Measurements from ENCODE around the gene TJP1.

The TJP1 gene

DNA sequence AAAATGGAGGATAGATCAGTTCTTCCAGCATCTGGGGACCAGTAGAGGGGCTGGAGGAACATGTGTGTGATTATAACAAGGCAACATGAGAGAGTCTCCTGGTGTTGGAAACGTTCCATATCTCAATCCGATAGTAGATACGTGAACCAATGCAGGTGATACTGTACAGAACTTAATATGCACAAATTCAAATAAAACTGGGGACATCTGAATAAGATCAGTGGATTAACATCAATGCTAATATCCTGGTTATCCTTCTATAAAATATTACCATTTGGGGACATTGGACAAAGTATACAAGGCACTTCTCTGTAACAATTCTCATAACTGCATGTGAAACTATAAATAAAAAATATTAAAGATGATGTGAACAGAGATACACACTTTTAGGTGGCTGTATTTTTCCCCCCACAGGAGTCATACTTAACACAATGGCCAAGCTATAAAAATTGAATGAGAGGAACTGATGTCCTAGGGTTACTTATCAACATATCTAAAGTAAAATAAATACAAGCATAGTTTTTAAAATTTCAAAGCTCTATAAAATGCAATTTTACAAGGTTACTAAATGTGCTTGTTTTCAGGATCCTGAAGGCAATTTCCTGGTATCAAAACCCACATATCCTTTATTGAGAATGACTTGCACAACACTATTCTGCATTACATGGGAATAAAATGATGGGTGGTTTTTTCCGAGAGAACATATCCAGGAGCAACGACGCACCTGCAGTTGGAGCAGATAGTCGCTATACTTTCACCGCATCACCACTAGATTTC lies 31.1 kb upstream of the TJP1 start:
- Histone ChIP-seq H3K36me3 (ENCODE audit: low read depth) (no peaks in the 10 kb centered on the region), H3K4me1 (ENCODE audit: insufficient read depth, poor library complexity, severe bottlenecking) (peaks cover 21% of the 10 kb centered on the region), H3K27ac (ENCODE audit: poor library complexity, severe bottlenecking) (peak overlapping the region; percentile 55), H3K9me3 (ENCODE audit: severe bottlenecking) (peaks cover 6% of the 10 kb centered on the region), H3K27me3 (ENCODE audit: insufficient read depth, poor library complexity, severe bottlenecking) (no peaks in the 10 kb centered on the region), H3K4me3 (ENCODE audit: severe bottlenecking) (no peak overlapping the region)
- TF ChIP-seq, protein P1, sequence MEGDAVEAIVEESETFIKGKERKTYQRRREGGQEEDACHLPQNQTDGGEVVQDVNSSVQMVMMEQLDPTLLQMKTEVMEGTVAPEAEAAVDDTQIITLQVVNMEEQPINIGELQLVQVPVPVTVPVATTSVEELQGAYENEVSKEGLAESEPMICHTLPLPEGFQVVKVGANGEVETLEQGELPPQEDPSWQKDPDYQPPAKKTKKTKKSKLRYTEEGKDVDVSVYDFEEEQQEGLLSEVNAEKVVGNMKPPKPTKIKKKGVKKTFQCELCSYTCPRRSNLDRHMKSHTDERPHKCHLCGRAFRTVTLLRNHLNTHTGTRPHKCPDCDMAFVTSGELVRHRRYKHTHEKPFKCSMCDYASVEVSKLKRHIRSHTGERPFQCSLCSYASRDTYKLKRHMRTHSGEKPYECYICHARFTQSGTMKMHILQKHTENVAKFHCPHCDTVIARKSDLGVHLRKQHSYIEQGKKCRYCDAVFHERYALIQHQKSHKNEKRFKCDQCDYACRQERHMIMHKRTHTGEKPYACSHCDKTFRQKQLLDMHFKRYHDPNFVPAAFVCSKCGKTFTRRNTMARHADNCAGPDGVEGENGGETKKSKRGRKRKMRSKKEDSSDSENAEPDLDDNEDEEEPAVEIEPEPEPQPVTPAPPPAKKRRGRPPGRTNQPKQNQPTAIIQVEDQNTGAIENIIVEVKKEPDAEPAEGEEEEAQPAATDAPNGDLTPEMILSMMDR (IDR thresholded peaks at IDR 0.05; ENCODE audit: poor library complexity, severe bottlenecking), result no peak
- ATAC-seq (ENCODE audit: low read depth) (no peak), DNase-seq (ENCODE audit: low spot score) (no peak)

DNA sequence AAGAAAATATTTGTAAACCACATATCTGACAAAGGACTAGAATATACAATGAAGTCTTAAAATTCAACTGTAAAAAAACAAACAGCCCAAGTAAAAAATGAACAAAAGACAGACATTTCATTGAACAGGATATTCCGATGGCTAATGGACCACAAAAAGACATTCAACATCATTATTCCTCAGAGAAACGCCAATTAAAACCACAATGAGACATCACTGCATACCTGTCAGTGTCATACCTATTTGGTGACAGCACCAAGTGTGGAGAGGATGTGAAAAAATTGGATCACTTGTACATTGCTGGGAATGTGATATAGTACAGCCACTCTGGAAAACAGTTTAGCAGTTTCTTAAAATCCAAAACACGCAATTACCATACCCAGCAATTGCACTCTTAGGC lies 29.9 kb upstream of the TJP1 start:
- no peaks in the 10 kb centered on the region for H3K27me3 ChIP-seq (ENCODE audit: insufficient read depth, poor library complexity, severe bottlenecking)
- 0 out of 3 replicates have a peak, but pooled peaks have one; percentile 11 for ATAC-seq (ENCODE audit: low read depth)
- H3K27ac ChIP-seq (ENCODE audit: poor library complexity, severe bottlenecking), result peak overlapping the region; percentile 55
- TF ChIP-seq, protein P1 (IDR thresholded peaks at IDR 0.05; ENCODE audit: poor library complexity, severe bottlenecking), result no peak
- H3K9me3 ChIP-seq (ENCODE audit: severe bottlenecking), result peaks cover 11% of the 10 kb centered on the region
- no peak for DNase-seq (ENCODE audit: low spot score)
- H3K4me1 ChIP-seq (ENCODE audit: insufficient read depth, poor library complexity, severe bottlenecking), result peaks cover 21% of the 10 kb centered on the region
- H3K4me3 ChIP-seq (ENCODE audit: severe bottlenecking), result no peak overlapping the region
- no peaks in the 10 kb centered on the region for H3K36me3 ChIP-seq (ENCODE audit: low read depth)

DNA sequence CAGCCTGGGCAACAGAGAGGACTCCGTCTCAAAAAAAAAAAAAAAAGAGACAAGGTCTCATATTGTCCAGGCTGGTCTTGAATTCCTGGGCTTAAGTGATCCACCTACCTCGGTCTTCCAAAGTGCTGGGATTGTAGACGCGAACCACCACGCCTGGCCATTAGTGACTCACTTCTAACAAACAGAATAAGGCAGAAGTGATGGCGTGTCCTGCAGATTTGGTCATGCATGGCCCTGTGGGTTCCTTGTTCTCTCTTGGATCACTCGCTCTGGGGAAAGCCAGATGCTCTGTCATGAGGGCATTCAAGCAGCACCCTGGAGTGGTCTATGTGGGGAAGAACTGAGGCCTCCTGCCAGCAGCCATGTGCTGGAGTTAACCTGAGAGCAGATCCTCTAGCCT lies 27.4 kb upstream of the TJP1 start:
- Histone ChIP-seq H3K4me3 (ENCODE audit: severe bottlenecking) (no peak overlapping the region), H3K9me3 (ENCODE audit: severe bottlenecking) (peaks cover 12% of the 10 kb centered on the region), H3K27me3 (ENCODE audit: insufficient read depth, poor library complexity, severe bottlenecking) (no peaks in the 10 kb centered on the region), H3K27ac (ENCODE audit: poor library complexity, severe bottlenecking) (peak overlapping the region; percentile 58), H3K4me1 (ENCODE audit: insufficient read depth, poor library complexity, severe bottlenecking) (peaks cover 27% of the 10 kb centered on the region), H3K36me3 (ENCODE audit: low read depth) (no peaks in the 10 kb centered on the region)
- ATAC-seq (ENCODE audit: low read depth) (peak; percentile 19; the same call in 1 of the 3 replicates), DNase-seq (ENCODE audit: low spot score) (no peak)
- TF ChIP-seq, protein P1 (IDR thresholded peaks at IDR 0.05; ENCODE audit: poor library complexity, severe bottlenecking), result no peak

DNA sequence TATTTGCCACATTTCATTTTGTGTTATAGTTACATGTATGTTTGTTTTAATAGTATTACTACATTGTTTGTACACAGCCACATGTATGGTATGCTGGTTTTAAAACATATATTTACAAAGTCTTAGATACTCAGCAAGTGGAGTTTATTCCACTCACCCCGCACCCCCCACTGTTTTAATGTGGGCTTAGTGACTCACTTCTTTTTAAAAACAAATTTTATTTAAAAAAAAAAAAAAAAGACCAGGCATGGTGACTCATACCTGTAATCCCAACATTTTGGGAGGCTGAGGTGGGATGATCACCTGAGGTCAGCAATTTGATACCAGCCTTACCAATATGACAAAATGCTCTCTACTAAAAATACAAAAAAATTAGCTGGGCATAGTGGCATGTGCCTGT lies 26.9 kb upstream of the TJP1 start:
- DNase-seq (ENCODE audit: low spot score), result no peak
- H3K4me1 ChIP-seq (ENCODE audit: insufficient read depth, poor library complexity, severe bottlenecking), result peaks cover 31% of the 10 kb centered on the region
- TF ChIP-seq, protein P1 (IDR thresholded peaks at IDR 0.05; ENCODE audit: poor library complexity, severe bottlenecking), result no peak
- H3K4me3 ChIP-seq (ENCODE audit: severe bottlenecking), result no peak overlapping the region
- H3K36me3 ChIP-seq (ENCODE audit: low read depth), result no peaks in the 10 kb centered on the region
- no peaks in the 10 kb centered on the region for H3K27me3 ChIP-seq (ENCODE audit: insufficient read depth, poor library complexity, severe bottlenecking)
- H3K9me3 ChIP-seq (ENCODE audit: severe bottlenecking), result peaks cover 12% of the 10 kb centered on the region
- peak overlapping the region; percentile 58 for H3K27ac ChIP-seq (ENCODE audit: poor library complexity, severe bottlenecking)
- ATAC-seq (ENCODE audit: low read depth), result peak; percentile 21; the same call in 2 of the 3 replicates
